Pancreas (tissue), 10 donors: ENCODE measurements around the gene KRTAP16-1. TPM values are rescaled to one million over a fixed set of nuclear protein-coding genes. Genes with fewer than 3 reads are reported as not detected.

Experiments used
- ATAC-seq, 4 donors: fragments of 200-7000 bp; cut with Tn5 transposase; one replicate each; pipeline versions ENCODE4 v1.8.0 to v1.9.1; 2020; ENCODE audit warnings: mild to moderate bottlenecking in 4 of 4, moderate library complexity in 4 of 4
- DNase-seq, 6 donors: peaks; one replicate each; pipeline ENCODE4 v3.0.0-alpha.2; 2020
- FAIRE-seq: peaks from 2 replicates; lab custom pipeline; 2012; peaks lifted over from hg19 to GRCh38; lab: Jason Lieb, UNC
- H3K27ac ChIP-seq, 4 donors: fragments of 200-600 bp; sonication (generic); 1 replicate in 3 of 4; 2 replicates in 1 of 4; pipeline versions ENCODE4 v1.5.0 to v1.8.0; 2020
- H3K27me3 ChIP-seq, 4 donors: fragments of 200-600 bp; one replicate each; pipeline ENCODE4 v1.8.0; 2021
- H3K36me3 ChIP-seq, 3 donors: fragments of 200-600 bp; sonication (generic) in 1 of 3; one replicate each; pipeline versions ENCODE4 v1.5.0 to v1.8.0; 2020 to 2021
- H3K4me1 ChIP-seq, 3 donors: fragments of 200-600 bp; one replicate each; pipeline ENCODE4 v1.8.0; 2021
- H3K4me3 ChIP-seq, 4 donors: fragments of 200-600 bp; sonication (generic) in 2 of 4; one replicate each; pipeline versions ENCODE4 v1.5.0 to v1.8.0; 2020 to 2021
- H3K9me3 ChIP-seq, 4 donors: fragments of 200-600 bp; one replicate each; pipeline ENCODE4 v1.8.0; 2021
- WGBS, 2 donors: extraction: QIAGEN DNeasy Blood & Tissue Kit; methylation state at CpG; one replicate each; pipeline ENCODE4 v1.1.7; 2013; 5-methylcytosine and 5-hydroxymethylcytosine counted together
- intact Hi-C, 3 donors: fragments of 100-400 bp; cut with DNase I; formaldehyde crosslinking; loops; one replicate each; pipeline versions ENCODE4 v1.11.1 to v1.14.2; 2022
- polyA plus RNA-seq, 2 donors: library from polyadenylated mRNA; stranded (reverse); fragments of 200-250 nt; gene quantifications; one replicate each; pipeline ENCODE4 v1.2.3, GENCODE V29; 2013
- total RNA-seq, 6 donors: library from RNA; stranded (reverse); fragmentation: NEBNext Ultra II Directional in 4 of 6; extraction: Animal tissue kit (Norgen Biotek cat#: 25700) in 4 of 6; gene quantifications; one replicate each; pipeline versions ENCODE4 v1.2.1 to v1.2.4, GENCODE V29; 2021 to 2023
- TF ChIP-seq, protein P1 (sequence below), 4 donors: fragments of 200-600 bp; sonication (generic) in 3 of 4; IDR thresholded peaks; one replicate each; pipeline versions ENCODE4 v1.5.0 to v1.8.0; 2021; ENCODE audit warnings: antibody characterized with exemption in 4 of 4
- donor health status: healthy with polysubstance abuse.
- donor health status: DM: no; HTN: no; CAD: no; lungs with moderate emphysema.
- donor health status: DM: no; HTN: no; CAD: no.
- donor health status: control.
- donor health status: control.
- donor health status: Bipolar disorder and iron deficiency.
- donor health status: DM: yes; HTN: yes; CAD: no.
- donor health status: DM: no; HTN: no; CAD: no.
- donor health status: DM: no; HTN: no; CAD: no.
- donor health status: DM: yes; HTN: yes; CAD: no.

Gene KRTAP16-1
- total and polyA plus RNA-seq, 8 donors = not detected

GRCh38 chr17:41331606-41332005, 22.5 kb upstream of the KRTAP16-1 start:
- H3K9me3 ChIP-seq = no peaks in the 10 kb centered on the region
- 49 to 57% methylated on average over 7 of the region's 7 CpGs for WGBS, 2 donors
- H3K27me3 ChIP-seq = no peaks in the 10 kb centered on the region
- no peak for FAIRE-seq
- intact Hi-C loops = no loop called here
- no peak for ATAC-seq
- peak in 1 of 6 donors; percentile 32 for DNase-seq
- TF ChIP-seq, protein P1, sequence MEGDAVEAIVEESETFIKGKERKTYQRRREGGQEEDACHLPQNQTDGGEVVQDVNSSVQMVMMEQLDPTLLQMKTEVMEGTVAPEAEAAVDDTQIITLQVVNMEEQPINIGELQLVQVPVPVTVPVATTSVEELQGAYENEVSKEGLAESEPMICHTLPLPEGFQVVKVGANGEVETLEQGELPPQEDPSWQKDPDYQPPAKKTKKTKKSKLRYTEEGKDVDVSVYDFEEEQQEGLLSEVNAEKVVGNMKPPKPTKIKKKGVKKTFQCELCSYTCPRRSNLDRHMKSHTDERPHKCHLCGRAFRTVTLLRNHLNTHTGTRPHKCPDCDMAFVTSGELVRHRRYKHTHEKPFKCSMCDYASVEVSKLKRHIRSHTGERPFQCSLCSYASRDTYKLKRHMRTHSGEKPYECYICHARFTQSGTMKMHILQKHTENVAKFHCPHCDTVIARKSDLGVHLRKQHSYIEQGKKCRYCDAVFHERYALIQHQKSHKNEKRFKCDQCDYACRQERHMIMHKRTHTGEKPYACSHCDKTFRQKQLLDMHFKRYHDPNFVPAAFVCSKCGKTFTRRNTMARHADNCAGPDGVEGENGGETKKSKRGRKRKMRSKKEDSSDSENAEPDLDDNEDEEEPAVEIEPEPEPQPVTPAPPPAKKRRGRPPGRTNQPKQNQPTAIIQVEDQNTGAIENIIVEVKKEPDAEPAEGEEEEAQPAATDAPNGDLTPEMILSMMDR (IDR thresholded peaks at IDR 0.05) = no peak
- no peak overlapping the region for H3K27ac ChIP-seq
- no peaks in the 10 kb centered on the region for H3K36me3 ChIP-seq
- no peaks in the 10 kb centered on the region for H3K4me1 ChIP-seq
- H3K4me3 ChIP-seq = no peak overlapping the region

- Histone ChIP-seq H3K4me3 (no peak overlapping the region), H3K36me3 (no peaks in the 10 kb centered on the region), H3K27ac (no peak overlapping the region), H3K9me3 (no peaks in the 10 kb centered on the region), H3K27me3 (no peaks in the 10 kb centered on the region), H3K4me1 (no peaks in the 10 kb centered on the region)
- WGBS, 2 donors = 43 to 51% methylated on average over 13 of the region's 13 CpGs
- TF ChIP-seq, protein P1 (IDR thresholded peaks at IDR 0.05) = peak in 3 of 4 donors; percentile 24 to 35 (median 26)
- intact Hi-C loops = loop anchor here in 1 of 3 donors (5.0 kb wide), 1 partner anchor 422 kb away; no protein-coding TSS in a partner anchor
- ATAC-seq (peak in 3 of 4 donors; percentile 67 to 77 (median 72)), DNase-seq (peak in 2 of 6 donors; percentile 32 to 43), FAIRE-seq (no peak)
These were observed 20.3 kb upstream of the KRTAP16-1 start for GRCh38 chr17:41329279-41329948.

DNA sequence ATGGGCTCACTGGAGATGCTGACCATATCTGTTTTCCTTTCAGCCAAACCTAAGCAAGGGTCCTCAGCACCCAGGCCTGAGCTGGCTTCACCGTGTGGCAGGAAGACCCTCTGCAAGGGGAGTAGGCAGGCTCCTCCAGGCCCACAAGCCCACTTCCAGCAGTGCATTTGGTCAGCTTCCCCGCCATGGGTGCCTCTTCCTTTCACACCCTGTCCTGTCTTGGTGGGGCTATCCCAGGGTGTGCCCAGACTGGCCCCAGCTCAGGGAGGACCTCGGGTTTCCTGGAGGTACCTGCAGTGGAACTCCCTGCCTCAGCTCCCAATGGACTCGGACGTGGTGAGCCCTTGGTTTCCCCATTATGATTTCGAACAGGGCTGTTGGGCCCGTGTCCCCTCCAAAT, 19.1 kb upstream of the KRTAP16-1 start:
- ATAC-seq = no peak
- no peak overlapping the region for H3K27ac ChIP-seq
- no peak for DNase-seq
- H3K27me3 ChIP-seq = no peaks in the 10 kb centered on the region
- intact Hi-C loops = loop anchor here in 1 of 3 donors (5.0 kb wide), 1 partner anchor 421 kb away; no protein-coding TSS in a partner anchor
- no peaks in the 10 kb centered on the region for H3K9me3 ChIP-seq
- no peak overlapping the region for H3K4me3 ChIP-seq
- FAIRE-seq = no peak
- WGBS, 2 donors = 62 to 76% methylated on average over 7 of the region's 7 CpGs
- TF ChIP-seq, protein P1 (IDR thresholded peaks at IDR 0.05) = no peak
- H3K4me1 ChIP-seq = no peaks in the 10 kb centered on the region
- no peaks in the 10 kb centered on the region for H3K36me3 ChIP-seq

- no peaks in the 10 kb centered on the region for H3K36me3 ChIP-seq
- TF ChIP-seq, protein P1 (IDR thresholded peaks at IDR 0.05) = no peak
These were observed 18.5 kb upstream of the KRTAP16-1 start for GRCh38 chr17:41327411-41328120.

More at GRCh38 chr17:41327411-41328120, 18.5 kb upstream of the KRTAP16-1 start:
- no peaks in the 10 kb centered on the region for H3K27me3 ChIP-seq
- ATAC-seq (no peak), FAIRE-seq (no peak), DNase-seq (peak in 1 of 6 donors; percentile 53)
- WGBS, 2 donors = 65 to 69% methylated on average over 8 of the region's 8 CpGs
- no peaks in the 10 kb centered on the region for H3K9me3 ChIP-seq
- intact Hi-C loops = loop anchor here in 1 of 3 donors (5.0 kb wide), 1 partner anchor 420 kb away; no protein-coding TSS in a partner anchor
- no peaks in the 10 kb centered on the region for H3K4me1 ChIP-seq
- no peak overlapping the region for H3K27ac ChIP-seq
- H3K4me3 ChIP-seq = no peak overlapping the region
